ENCODE measurements around the gene RIN1.
"Not testable (repeated sequence)": the region's sequence is repeated elsewhere in the genome, so short reads cannot be mapped to it uniquely, and the experiment has no call there.

Gene RIN1

GRCh38 chr11:66317723-66318599, 18.3 kb downstream of the RIN1 start:
- peak; percentile 47 for DNase-seq

GRCh38 chr11:66317322-66317722, 18.9 kb downstream of the RIN1 start:
- no peak for DNase-seq

GRCh38 chr11:66316849-66317251, 19.4 kb downstream of the RIN1 start, which contains the start of gene CD248:
Gene CD248, minus strand, starts transcription at chr11:66317044. Its CDS starts 17 bp downstream, at chr11:66317027.
- no peak for DNase-seq

- no peak for DNase-seq
Observed at GRCh38 chr11:66315921-66316811, 20.1 kb downstream of the RIN1 start.

GRCh38 chr11:66315498-66315885, 20.7 kb downstream of the RIN1 start:
- DNase-seq = no peak

- no peak for DNase-seq
Observed at GRCh38 chr11:66314561-66315497, 21.4 kb downstream of the RIN1 start.

GRCh38 chr11:66314186-66314501, 22.1 kb downstream of the RIN1 start:
- DNase-seq = no peak

- DNase-seq = no peak
Observed at GRCh38 chr11:66313321-66314185, 22.7 kb downstream of the RIN1 start.

- peak; percentile 99 for DNase-seq
Observed at GRCh38 chr11:66312549-66313320, 23.5 kb downstream of the RIN1 start.

- peak; percentile 96 for DNase-seq
Observed at GRCh38 chr11:66311965-66312548, 24.2 kb downstream of the RIN1 start.

- no peak for DNase-seq
Observed at GRCh38 chr11:66311470-66311964, 24.7 kb downstream of the RIN1 start.

GRCh38 chr11:66310803-66311440, 25.3 kb downstream of the RIN1 start:
- DNase-seq = not testable (repeated sequence)

- DNase-seq = no peak
Observed at GRCh38 chr11:66310324-66310723, 25.9 kb downstream of the RIN1 start.

GRCh38 chr11:66309475-66309874, 26.8 kb downstream of the RIN1 start:
- no peak for DNase-seq

GRCh38 chr11:66302656-66303055, 33.6 kb downstream of the RIN1 start:
- no peak for DNase-seq

- DNase-seq = no peak
Observed at GRCh38 chr11:66299186-66299585, 37.0 kb downstream of the RIN1 start.

GRCh38 chr11:66297610-66298009, 38.6 kb downstream of the RIN1 start:
- no peak for DNase-seq

GRCh38 chr11:66294626-66295620, 41.3 kb downstream of the RIN1 start:
- DNase-seq = no peak
